ACC112 (cell line): ENCODE measurements around the gene PDGFD.

Experiments used
- H2AFZ ChIP-seq: fragments of 200-600 bp; sonication (generic); one replicate; pipeline ENCODE4 v1.6.0; 2017; ENCODE audit warnings: antibody characterized with exemption, low read length; ENCODE audit not compliant: unreplicated experiment
- H3K27ac ChIP-seq: fragments of 200-600 bp; sonication (generic); 2 replicates; pipeline ENCODE4 v1.5.1; 2014; ENCODE audit warnings: low read depth, mild to moderate bottlenecking, antibody characterized with exemption, low read length, moderate library complexity
- H3K27me3 ChIP-seq: fragments of 200-600 bp; sonication (generic); 2 replicates; pipeline ENCODE4 v1.6.1; 2014; ENCODE audit warnings: mild to moderate bottlenecking, antibody characterized with exemption, low read length, moderate library complexity, mixed read lengths; ENCODE audit not compliant: insufficient read depth
- H3K36me3 ChIP-seq: fragments of 200-600 bp; sonication (generic); 2 replicates; pipeline ENCODE4 v1.6.1; 2016; ENCODE audit warnings: mild to moderate bottlenecking, antibody characterized with exemption, low read length, moderate library complexity, mixed read lengths; ENCODE audit not compliant: insufficient read depth
- H3K4me1 ChIP-seq: fragments of 200-600 bp; sonication (generic); one replicate; pipeline ENCODE4 v1.6.1; 2016; ENCODE audit warnings: low read length, mixed read lengths; ENCODE audit not compliant: insufficient read depth, unreplicated experiment, control insufficient read depth
- H3K4me3 ChIP-seq: fragments of 200-600 bp; sonication (generic); 2 replicates; pipeline ENCODE4 v1.5.1; 2014; ENCODE audit warnings: mild to moderate bottlenecking, low read depth, low read length
- H3K79me2 ChIP-seq: fragments of 200-600 bp; sonication (generic); one replicate; pipeline ENCODE4 v1.6.0; 2016; ENCODE audit warnings: low read length; ENCODE audit not compliant: control insufficient read depth, unreplicated experiment, insufficient read depth

Gene PDGFD

DNA sequence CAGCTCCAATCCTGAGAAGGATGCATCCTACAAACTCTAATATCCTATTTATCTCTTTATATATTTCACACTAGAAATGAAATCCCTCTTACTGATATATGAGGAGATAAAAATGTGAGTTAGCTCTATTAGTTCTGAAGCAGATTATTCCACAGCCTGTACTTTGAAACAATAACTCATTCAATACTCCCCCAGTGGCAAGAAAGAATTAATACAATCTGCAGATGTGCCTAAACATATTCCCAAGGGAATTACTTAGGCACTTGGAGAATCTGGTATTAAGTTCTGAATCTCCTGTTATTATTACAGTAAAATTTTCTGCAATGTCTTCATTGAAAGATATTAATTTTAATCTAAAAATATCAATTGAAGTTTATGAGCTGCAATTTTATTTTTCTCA lies 68.2 kb downstream of the PDGFD start:
- no peaks in the 10 kb centered on the region for H3K36me3 ChIP-seq
- H3K4me3 ChIP-seq: no peak overlapping the region
- H3K27me3 ChIP-seq: no peaks in the 10 kb centered on the region
- H3K4me1 ChIP-seq: no peaks in the 10 kb centered on the region
- no peak overlapping the region for H2AFZ ChIP-seq
- H3K27ac ChIP-seq: no peak overlapping the region
- H3K79me2 ChIP-seq: no peaks in the 10 kb centered on the region

- Histone ChIP-seq H2AFZ (no peak overlapping the region), H3K4me3 (no peak overlapping the region), H3K79me2 (no peaks in the 10 kb centered on the region), H3K27me3 (no peaks in the 10 kb centered on the region), H3K27ac (no peak overlapping the region), H3K36me3 (no peaks in the 10 kb centered on the region), H3K4me1 (no peaks in the 10 kb centered on the region)
Measured at GRCh38 chr11:104094576-104094975, 69.4 kb downstream of the PDGFD start.

GRCh38 chr11:104093426-104094280 lies 70.3 kb downstream of the PDGFD start:
- Histone ChIP-seq H3K4me3 (no peak overlapping the region), H3K27ac (no peak overlapping the region), H3K36me3 (no peaks in the 10 kb centered on the region), H3K27me3 (no peaks in the 10 kb centered on the region), H3K79me2 (no peaks in the 10 kb centered on the region), H3K4me1 (no peaks in the 10 kb centered on the region), H2AFZ (no peak overlapping the region)

DNA sequence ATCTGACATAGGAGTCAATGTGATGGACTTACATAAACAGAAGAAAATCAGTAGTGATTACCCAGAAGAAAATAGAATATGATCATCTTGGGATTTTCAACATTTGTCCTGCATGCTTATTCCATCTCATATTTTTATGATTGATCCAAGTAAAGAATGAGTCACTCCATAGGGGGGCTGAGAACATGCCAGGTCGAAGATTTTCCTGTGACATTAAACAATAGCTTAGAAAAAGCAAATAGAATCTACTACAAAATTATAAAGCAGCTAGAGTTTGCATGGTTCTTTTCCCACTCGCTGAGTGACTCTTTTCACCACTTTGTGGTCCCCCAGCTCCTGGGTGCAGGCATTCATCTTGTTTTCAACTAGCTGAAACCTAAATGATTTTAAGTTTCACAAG lies 71.2 kb downstream of the PDGFD start:
- Histone ChIP-seq H3K79me2 (no peaks in the 10 kb centered on the region), H3K4me1 (no peaks in the 10 kb centered on the region), H2AFZ (no peak overlapping the region), H3K4me3 (no peak overlapping the region), H3K27ac (no peak overlapping the region), H3K36me3 (no peaks in the 10 kb centered on the region), H3K27me3 (no peaks in the 10 kb centered on the region)

GRCh38 chr11:104091281-104092096 lies 72.5 kb downstream of the PDGFD start:
- Histone ChIP-seq H3K27me3 (no peaks in the 10 kb centered on the region), H3K4me1 (no peaks in the 10 kb centered on the region), H3K4me3 (no peak overlapping the region), H2AFZ (no peak overlapping the region), H3K79me2 (no peaks in the 10 kb centered on the region), H3K36me3 (no peaks in the 10 kb centered on the region), H3K27ac (no peak overlapping the region)

- no peaks in the 10 kb centered on the region for H3K27me3 ChIP-seq
Measured at GRCh38 chr11:104090767-104091166, 73.2 kb downstream of the PDGFD start.

GRCh38 chr11:104089481-104089880 lies 74.5 kb downstream of the PDGFD start:
- Histone ChIP-seq H2AFZ (no peak overlapping the region), H3K36me3 (no peaks in the 10 kb centered on the region), H3K4me3 (no peak overlapping the region), H3K27me3 (no peaks in the 10 kb centered on the region), H3K79me2 (no peaks in the 10 kb centered on the region), H3K27ac (no peak overlapping the region), H3K4me1 (no peaks in the 10 kb centered on the region)

More at GRCh38 chr11:104090767-104091166, 73.2 kb downstream of the PDGFD start:
- no peak overlapping the region for H3K4me3 ChIP-seq
- H3K4me1 ChIP-seq: no peaks in the 10 kb centered on the region
- H2AFZ ChIP-seq: no peak overlapping the region
- no peak overlapping the region for H3K27ac ChIP-seq
- H3K79me2 ChIP-seq: no peaks in the 10 kb centered on the region
- no peaks in the 10 kb centered on the region for H3K36me3 ChIP-seq

GRCh38 chr11:104086621-104087020 lies 77.3 kb downstream of the PDGFD start:
- H3K27ac ChIP-seq: no peak overlapping the region
- H3K79me2 ChIP-seq: no peaks in the 10 kb centered on the region
- H3K36me3 ChIP-seq: no peaks in the 10 kb centered on the region

GRCh38 chr11:104078995-104079394 lies 85.0 kb downstream of the PDGFD start:
- Histone ChIP-seq H3K4me1 (no peaks in the 10 kb centered on the region), H3K4me3 (no peak overlapping the region), H2AFZ (no peak overlapping the region), H3K27ac (no peak overlapping the region), H3K36me3 (no peaks in the 10 kb centered on the region), H3K27me3 (no peaks in the 10 kb centered on the region), H3K79me2 (no peaks in the 10 kb centered on the region)

More at GRCh38 chr11:104086621-104087020, 77.3 kb downstream of the PDGFD start:
- H3K27me3 ChIP-seq: no peaks in the 10 kb centered on the region
- no peaks in the 10 kb centered on the region for H3K4me1 ChIP-seq
- H2AFZ ChIP-seq: no peak overlapping the region
- no peak overlapping the region for H3K4me3 ChIP-seq

DNA sequence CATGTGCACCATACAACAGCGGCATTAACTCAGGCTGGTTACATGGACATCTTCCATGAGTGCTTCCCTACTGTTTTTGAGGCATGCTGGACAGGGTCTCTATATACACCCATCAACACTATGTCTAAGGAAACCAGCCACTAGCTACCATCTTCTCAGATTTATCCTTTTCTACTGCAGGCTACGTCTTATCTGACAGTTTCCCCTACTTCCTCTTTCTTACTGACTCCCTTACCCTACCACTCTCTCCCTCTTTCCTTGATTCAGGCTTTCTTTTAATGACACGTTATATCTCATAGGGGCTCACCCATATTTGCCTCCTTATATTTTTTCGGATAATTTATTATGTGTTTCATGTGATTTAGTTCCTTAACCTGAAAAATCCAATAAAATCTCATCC lies 85.7 kb downstream of the PDGFD start:
- Histone ChIP-seq H3K27me3 (no peaks in the 10 kb centered on the region), H3K79me2 (no peaks in the 10 kb centered on the region), H3K27ac (no peak overlapping the region), H3K4me1 (no peaks in the 10 kb centered on the region), H3K4me3 (no peak overlapping the region), H2AFZ (no peak overlapping the region), H3K36me3 (no peaks in the 10 kb centered on the region)
